IMR-90 (cell line): ENCODE data around the gene INO80D. TPM values are rescaled to one million over a fixed set of nuclear protein-coding genes. Genes with fewer than 3 reads are reported as not detected.
A peak's percentile ranks its signal among the peaks of the same experiment; 100 is the strongest.

Experiments
- ATAC-seq: fragments of 200-7000 bp; cut with Tn5 transposase; 2 replicates; pipeline ENCODE4 v1.9.1; 2020; ENCODE audit warnings: low read depth, mild to moderate bottlenecking, moderate library complexity
- BruUV-seq: library from RNA; stranded (reverse); fragments of 400-500 nt; replicated peaks from 2 replicates; lab custom pipeline; 2021; lab: Mats Ljungman, UMichigan
- CTCF ChIA-PET: fragments of 300-600 bp; formaldehyde crosslinking; extraction: SDS; loops from one replicate; lab custom pipeline; 2021; ENCODE audit warnings: antibody characterized with exemption; lab: Yijun Ruan, JAX
- POLR2A ChIA-PET: fragments of 300-600 bp; sonication (Branson Sonifier 250); formaldehyde crosslinking; loops from one replicate; lab custom pipeline; 2022; ENCODE audit warnings: antibody characterized with exemption; ENCODE audit not compliant: unreplicated experiment; lab: Charles Lee
- DNase-seq: peaks from one replicate; pipeline ENCODE4 v3.0.0; 2013
- H2AFZ ChIP-seq: replicated peaks from 2 replicates; pipeline ENCODE3; 2013; ENCODE audit warnings: low read length, mild to moderate bottlenecking; ENCODE audit not compliant: poor library complexity
- H2AK5ac ChIP-seq: 2 replicates; pipeline ENCODE4 v1.6.1; 2013; ENCODE audit warnings: low read depth, low read length, inconsistent platforms
- H2AK9ac ChIP-seq: replicated peaks from 2 replicates; pipeline ENCODE3; 2013; ENCODE audit warnings: mild to moderate bottlenecking, low read depth, low read length, moderate library complexity; ENCODE audit not compliant: poor library complexity
- H2BK120ac ChIP-seq: 2 replicates; pipeline ENCODE4 v1.6.1; 2013; ENCODE audit warnings: low read depth, low read length, inconsistent platforms
- H2BK15ac ChIP-seq: 3 replicates; pipeline ENCODE4 v1.6.1; 2013; ENCODE audit warnings: low read depth, low read length, inconsistent platforms
- H2BK20ac ChIP-seq: 2 replicates; pipeline ENCODE4 v1.6.1; 2013; ENCODE audit warnings: low read depth, mild to moderate bottlenecking, inconsistent platforms, low read length, moderate library complexity
- H2BK5ac ChIP-seq: 2 replicates; pipeline ENCODE4 v1.6.1; 2013; ENCODE audit warnings: mild to moderate bottlenecking, low read depth, low read length, inconsistent platforms; ENCODE audit not compliant: poor library complexity, severe bottlenecking
- H3K14ac ChIP-seq: replicated peaks from 2 replicates; pipeline ENCODE4 v1.6.1; 2013; ENCODE audit warnings: low read depth, low read length, inconsistent platforms
- H3K18ac ChIP-seq: 2 replicates; pipeline ENCODE4 v1.6.1; 2013; ENCODE audit warnings: low read depth, low read length, control low read depth
- H3K23ac ChIP-seq: 2 replicates; pipeline ENCODE4 v1.6.1; 2013; ENCODE audit warnings: low read depth, low read length, inconsistent platforms
- H3K27ac ChIP-seq: 2 replicates; pipeline ENCODE4 v1.5.1; 2013; ENCODE audit warnings: mild to moderate bottlenecking, control low read depth, low read length; ENCODE audit not compliant: insufficient read depth
- H3K27me3 ChIP-seq: 2 replicates; pipeline ENCODE4 v1.6.1; 2013; ENCODE audit warnings: low read length; ENCODE audit not compliant: control insufficient read depth, insufficient read depth
- H3K36me3 ChIP-seq: 2 replicates; pipeline ENCODE4 v1.6.1; 2013; ENCODE audit warnings: low read length, mixed read lengths; ENCODE audit not compliant: control insufficient read depth, insufficient read depth
- H3K4ac ChIP-seq: 2 replicates; pipeline ENCODE4 v1.6.1; 2013; ENCODE audit warnings: low read depth, low read length, inconsistent platforms
- H3K4me1 ChIP-seq: 2 replicates; pipeline ENCODE4 v1.6.1; 2013; ENCODE audit warnings: low read length, mixed read lengths; ENCODE audit not compliant: control insufficient read depth, insufficient read depth
- H3K4me2 ChIP-seq: 2 replicates; pipeline ENCODE4 v1.6.1; 2013; ENCODE audit warnings: low read depth, mild to moderate bottlenecking, control low read depth, low read length, moderate library complexity
- H3K4me3 ChIP-seq: 2 replicates; pipeline ENCODE4 v1.5.1; 2013; ENCODE audit warnings: low read depth, mild to moderate bottlenecking, control low read depth, low read length, moderate library complexity; ENCODE audit not compliant: insufficient read depth
- H3K56ac ChIP-seq: 2 replicates; pipeline ENCODE4 v1.6.1; 2013; ENCODE audit warnings: low read length, inconsistent platforms; ENCODE audit not compliant: insufficient read depth; ENCODE audit errors: extremely low read depth
- H3K79me1 ChIP-seq, 2 experiments: 2 replicates each; pipeline ENCODE4 v1.6.1; 2013; ENCODE audit warnings: low read length in 2 of 2, inconsistent platforms in 1 of 2, low read depth in 1 of 2
- H3K9ac ChIP-seq: 2 replicates; pipeline ENCODE4 v1.6.1; 2013; ENCODE audit warnings: low read depth, low read length, control low read depth
- H3K9me1 ChIP-seq: 2 replicates; pipeline ENCODE4 v1.6.1; 2013; ENCODE audit warnings: low read length, inconsistent platforms; ENCODE audit not compliant: insufficient read depth
- H3K9me3 ChIP-seq: 2 replicates; pipeline ENCODE4 v1.6.1; 2013; ENCODE audit warnings: low read length; ENCODE audit not compliant: control insufficient read depth, insufficient read depth
- H4K20me1 ChIP-seq: 2 replicates; pipeline ENCODE4 v1.6.1; 2013; ENCODE audit warnings: low read length, inconsistent platforms; ENCODE audit not compliant: insufficient read depth
- H4K5ac ChIP-seq: 2 replicates; pipeline ENCODE4 v1.6.1; 2013; ENCODE audit warnings: mild to moderate bottlenecking, low read depth, low read length, control low read depth
- H4K8ac ChIP-seq, 2 experiments: 2 replicates each; pipeline ENCODE4 v1.6.1; 2013; ENCODE audit warnings: low read depth in 2 of 2, low read length in 2 of 2, control low read depth in 1 of 2, inconsistent platforms in 1 of 2
- H4K91ac ChIP-seq: 2 replicates; pipeline ENCODE4 v1.6.1; 2013; ENCODE audit warnings: low read depth, low read length, inconsistent platforms; ENCODE audit not compliant: insufficient read depth
- BHLHE40 ChIP-seq: fragments of 150-350 bp; IDR thresholded peaks from 2 replicates; pipeline ENCODE4 v1.6.1; 2016; ENCODE audit warnings: mild to moderate bottlenecking, low read depth, low read length
- FOS ChIP-seq: fragments of 150-350 bp; IDR thresholded peaks from 2 replicates; pipeline ENCODE4 v1.6.1; 2016; ENCODE audit warnings: low read depth, low read length
- MAZ ChIP-seq: IDR thresholded peaks from 2 replicates; pipeline ENCODE4 v1.6.1; 2012; ENCODE audit warnings: low read depth, mild to moderate bottlenecking, low read length, improper control_type of control experiment, moderate library complexity, borderline replicate concordance
- MXI1 ChIP-seq: IDR thresholded peaks from 2 replicates; pipeline ENCODE4 v1.6.1; 2012; ENCODE audit warnings: low read depth, mild to moderate bottlenecking, low read length, moderate library complexity, borderline replicate concordance
- POLR2A ChIP-seq: IDR thresholded peaks from 2 replicates; pipeline ENCODE4 v1.6.1; 2012; ENCODE audit warnings: mild to moderate bottlenecking, low read depth, low read length
- RAD21 ChIP-seq: IDR thresholded peaks from 2 replicates; pipeline ENCODE4 v1.6.1; 2012; ENCODE audit warnings: low read length, improper control_type of control experiment
- RCOR1 ChIP-seq: IDR thresholded peaks from 2 replicates; pipeline ENCODE4 v1.6.1; 2012; ENCODE audit warnings: mild to moderate bottlenecking, low read length, improper control_type of control experiment; ENCODE audit not compliant: insufficient replicate concordance
- WGBS, 2 experiments: methylation state at CpG; one replicate each; pipeline versions ENCODE4 v1.1.5 to v1.1.7; 2013; ENCODE audit warnings: missing lambda C conversion rate in 2 of 2; ENCODE audit not compliant: insufficient read length in 1 of 2; ENCODE audit errors: extremely low coverage in 2 of 2; 5-methylcytosine and 5-hydroxymethylcytosine counted together
- dilution Hi-C: fragments of 300-500 bp; cut with HindIII; formaldehyde crosslinking; loops from one replicate; pipeline ENCODE4 v1.14.3; 2018; ENCODE audit warnings: low sequenced_read_pairs; ENCODE audit not compliant: unreplicated experiment
- in situ Hi-C: fragments of 300-500 bp; cut with MboI; formaldehyde crosslinking; loops from 3 replicates; pipeline ENCODE4 v1.14.3; 2019; ENCODE audit warnings: low sequenced_read_pairs, inconsistent platforms, mixed read lengths
- intact Hi-C: fragments of 100-400 bp; cut with micrococcal nuclease; formaldehyde crosslinking; loops from 2 replicates; pipeline ENCODE4 v1.10.0; 2022
- polyA plus RNA-seq, 3 experiments: library from polyadenylated mRNA; depleted of rRNA; stranded (reverse); fragments of >200 nt; gene quantifications; 2 replicates each; pipeline ENCODE4 v1.2.3, GENCODE V29; 2012; ENCODE audit warnings: low replicate concordance in 1 of 3
- total RNA-seq: library from RNA; depleted of rRNA; stranded (reverse); fragments of >200 nt; gene quantifications from 2 replicates; pipeline ENCODE4 v1.2.3, GENCODE V29; 2012

Gene INO80D
- total and polyA plus RNA-seq, 2 of the 4 experiments (the other 2 are of a cell fraction) = 0.79 to 4.5 TPM

DNA sequence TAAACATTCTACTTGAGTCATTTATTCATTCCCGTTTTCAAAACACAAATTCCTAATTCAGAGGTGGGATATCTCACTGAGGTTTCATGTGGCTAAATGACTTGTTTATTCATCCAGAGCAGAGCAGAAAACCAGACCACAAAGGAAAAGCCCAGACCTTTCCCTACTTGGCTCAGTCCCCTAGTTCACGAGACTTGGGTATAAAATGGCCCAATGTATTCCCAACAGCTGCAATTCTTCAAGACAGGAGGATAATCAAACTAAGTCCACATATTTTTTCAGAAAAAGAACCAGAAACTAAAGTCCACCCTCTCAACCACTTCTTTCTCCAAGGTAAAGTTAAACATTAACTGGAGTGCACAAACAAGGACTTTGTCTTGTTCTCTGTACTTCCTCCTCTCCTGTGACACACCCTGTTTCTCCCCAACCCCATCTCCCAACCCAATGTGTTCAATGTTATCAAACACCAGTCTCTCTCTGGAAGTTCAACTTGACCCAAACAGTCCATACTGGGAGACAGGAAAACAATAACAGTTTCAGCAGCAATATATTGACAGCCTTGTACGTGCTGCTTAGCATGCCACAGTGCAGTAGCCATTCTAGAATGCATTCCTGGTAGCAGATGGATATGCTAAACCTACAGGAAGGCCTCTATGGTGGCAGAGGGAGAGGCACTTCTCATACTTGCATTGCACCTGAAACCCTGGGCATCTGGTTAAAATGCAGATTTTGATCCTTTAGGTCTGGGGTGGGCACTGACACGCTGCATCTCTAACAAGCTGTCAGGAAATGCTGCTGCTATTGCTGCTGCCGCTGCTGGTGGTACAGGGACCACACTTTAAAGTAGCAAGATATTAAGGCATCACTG, 110.7 kb downstream of the INO80D start (continued):
- TF ChIP-seq RCOR1 (no peak), RAD21 (no peak)

- Histone ChIP-seq H3K14ac (no peak overlapping the region), H2BK15ac (no peak overlapping the region), H3K4me2 (no peak overlapping the region), H2AFZ (peak overlapping the region; percentile 32), H2BK5ac (no peak overlapping the region), H2BK120ac (no peak overlapping the region), H3K18ac (no peak overlapping the region), H3K56ac (no peak overlapping the region), H4K8ac (no peak overlapping the region), H2AK5ac (no peak overlapping the region), H3K27ac (no peak overlapping the region), H3K4me3 (no peak overlapping the region), H4K5ac (no peak overlapping the region), H3K9me1 (no peaks in the 10 kb centered on the region), H3K36me3 (no peaks in the 10 kb centered on the region), H2BK20ac (no peak overlapping the region), H3K4ac (no peak overlapping the region), H4K20me1 (no peaks in the 10 kb centered on the region), H3K4me1 (peaks cover 5% of the 10 kb centered on the region), H3K9me3 (no peaks in the 10 kb centered on the region), H3K23ac (no peak overlapping the region), H2AK9ac (no peak overlapping the region), H3K27me3 (peaks cover 11% of the 10 kb centered on the region), H3K9ac (no peak overlapping the region), H4K91ac (no peak overlapping the region), H3K79me1 (no peaks in the 10 kb centered on the region)
- intact Hi-C loops (no loop called here), in situ Hi-C loops (no loop called here), dilution Hi-C loops (no loop called here)
- no TSS peak for BruUV-seq
- DNase-seq = no peak
- POLR2A ChIA-PET = no interaction called here
- WGBS, 2 experiments = no CpG with 5 or more reads among the region's 1 CpG
- TF ChIP-seq FOS (no peak), MAZ (no peak), BHLHE40 (no peak), MXI1 (no peak), RCOR1 (no peak), POLR2A (no peak)
- no peak for ATAC-seq
- CTCF ChIA-PET = interaction anchor here (0.7 kb wide), 1 partner anchor 15 kb away, joined by 4 read pairs; no protein-coding TSS in a partner anchor
Measured at GRCh38 chr2:205972113-205972512, 113.9 kb downstream of the INO80D start.
